Activated CD4-positive, alpha-beta memory T cell treated with anti-CD3 and anti-CD28 coated beads for 36 hours (primary cell): Measurements from ENCODE around the gene ZNF726. TPM values are rescaled to one million over a fixed set of nuclear protein-coding genes. Genes with fewer than 3 reads are reported as not detected.
"Not testable (repeated sequence)": the region's sequence is repeated elsewhere in the genome, so short reads cannot be mapped to it uniquely, and the experiment has no call there.

ENCODE experiments used
- CTCF ChIA-PET: fragments of 350-600 bp; sonication (Branson Sonifier 250); formaldehyde crosslinking; loops from one replicate; lab custom pipeline; 2021; ENCODE audit warnings: antibody characterized with exemption, inconsistent platforms; lab: Charles Lee
- POLR2A ChIA-PET: fragments of 350-600 bp; sonication (Branson Sonifier 250); formaldehyde crosslinking; loops from one replicate; lab custom pipeline; 2021; ENCODE audit warnings: antibody characterized with exemption; lab: Charles Lee
- DNase-seq: peaks from one replicate; pipeline ENCODE4 v3.0.0-alpha.2; 2020
- H3K27ac Mint-ChIP-seq: one replicate; pipeline ENCODE4 v1.8.0; 2021; ENCODE audit warnings: mixed read lengths
- H3K27me3 Mint-ChIP-seq: one replicate; pipeline ENCODE4 v1.8.0; 2021; ENCODE audit warnings: mixed read lengths
- H3K36me3 Mint-ChIP-seq: one replicate; pipeline ENCODE4 v1.8.0; 2021; ENCODE audit warnings: mixed read lengths
- H3K4me1 Mint-ChIP-seq: one replicate; pipeline ENCODE4 v1.8.0; 2021; ENCODE audit warnings: low read depth, mixed read lengths
- H3K4me3 Mint-ChIP-seq: one replicate; pipeline ENCODE4 v1.8.0; 2021; ENCODE audit warnings: mild to moderate bottlenecking, mixed read lengths
- H3K9me3 Mint-ChIP-seq: one replicate; pipeline ENCODE4 v1.8.0; 2021; ENCODE audit warnings: mixed read lengths
- intact Hi-C: fragments of 100-400 bp; cut with micrococcal nuclease; formaldehyde crosslinking; loops from one replicate; pipeline ENCODE4 v1.15.1; 2023
- total RNA-seq, 2 experiments: library from RNA; stranded (reverse); gene quantifications; one replicate each; pipeline ENCODE4 v1.2.3, GENCODE V29; 2021

ZNF726 gene
- total RNA-seq, 2 experiments from 2014 or later: 15.9 to 17.3 TPM

- Mint-ChIP-seq H3K36me3 (peaks cover 7% of the 10 kb centered on the region), H3K27ac (no peak overlapping the region), H3K4me1 (no peaks in the 10 kb centered on the region), H3K27me3 (no peaks in the 10 kb centered on the region), H3K4me3 (no peak overlapping the region), H3K9me3 (peaks cover 31% of the 10 kb centered on the region)
- DNase-seq: no peak
- POLR2A ChIA-PET: no interaction called here
- CTCF ChIA-PET: no interaction called here
- intact Hi-C loops: no loop called here
Measured at GRCh38 chr19:23904406-23904805, 10.3 kb upstream of the ZNF726 start.

- intact Hi-C loops: no loop called here
- Mint-ChIP-seq H3K36me3 (peaks cover 7% of the 10 kb centered on the region), H3K9me3 (peaks cover 31% of the 10 kb centered on the region), H3K4me1 (no peaks in the 10 kb centered on the region), H3K4me3 (no peak overlapping the region), H3K27ac (no peak overlapping the region), H3K27me3 (no peaks in the 10 kb centered on the region)
- DNase-seq: no peak
- ChIA-PET CTCF (no interaction called here), POLR2A (no interaction called here)
Measured at GRCh38 chr19:23905771-23906170, 8.9 kb upstream of the ZNF726 start.

GRCh38 chr19:23906835-23907234 lies 7.9 kb upstream of the ZNF726 start:
- H3K36me3 Mint-ChIP-seq: peaks cover 7% of the 10 kb centered on the region
- POLR2A ChIA-PET: no interaction called here
- CTCF ChIA-PET: no interaction called here
- no peak overlapping the region for H3K27ac Mint-ChIP-seq
- no peak overlapping the region for H3K4me3 Mint-ChIP-seq
- no peaks in the 10 kb centered on the region for H3K27me3 Mint-ChIP-seq
- H3K9me3 Mint-ChIP-seq: peaks cover 31% of the 10 kb centered on the region
- intact Hi-C loops: no loop called here
- H3K4me1 Mint-ChIP-seq: no peaks in the 10 kb centered on the region
- no peak for DNase-seq

- ChIA-PET POLR2A (no interaction called here), CTCF (no interaction called here)
- Mint-ChIP-seq H3K9me3 (peaks cover 31% of the 10 kb centered on the region), H3K27ac (no peak overlapping the region), H3K4me3 (no peak overlapping the region), H3K4me1 (no peaks in the 10 kb centered on the region), H3K36me3 (peaks cover 7% of the 10 kb centered on the region), H3K27me3 (no peaks in the 10 kb centered on the region)
- intact Hi-C loops: no loop called here
- DNase-seq: no peak
Measured at GRCh38 chr19:23908165-23908564, 6.5 kb upstream of the ZNF726 start.

- ChIA-PET CTCF (no interaction called here), POLR2A (no interaction called here)
- H3K27ac Mint-ChIP-seq: no peak overlapping the region
- H3K27me3 Mint-ChIP-seq: no peaks in the 10 kb centered on the region
- H3K9me3 Mint-ChIP-seq: peaks cover 23% of the 10 kb centered on the region
- no peak overlapping the region for H3K4me3 Mint-ChIP-seq
- DNase-seq: no peak
- intact Hi-C loops: no loop called here
- H3K4me1 Mint-ChIP-seq: peaks cover 3% of the 10 kb centered on the region
- H3K36me3 Mint-ChIP-seq: peaks cover 9% of the 10 kb centered on the region
Measured at GRCh38 chr19:23909222-23909621, 5.5 kb upstream of the ZNF726 start.

- no peaks in the 10 kb centered on the region for H3K9me3 Mint-ChIP-seq
- H3K4me3 Mint-ChIP-seq: peak overlapping the region; percentile 95
- H3K27me3 Mint-ChIP-seq: no peaks in the 10 kb centered on the region
- DNase-seq: no peak
- ChIA-PET CTCF (no interaction called here), POLR2A (interaction anchor here (1.1 to 2.7 kb wide), 4 partner anchors 120 to 519 kb away, joined by 6 to 19 read pairs (median 7); partner anchors contain the start of genes ZNF675, ZNF681 and ZNF91)
- peaks cover 15% of the 10 kb centered on the region for H3K36me3 Mint-ChIP-seq
- H3K27ac Mint-ChIP-seq: no peak overlapping the region
- intact Hi-C loops: loop anchor here (1.0 to 10.0 kb wide), 6 partner anchors 119 to 642 kb away; partner anchors contain the start of genes ZNF254, ZNF675, ZNF681 and ZNF91
- H3K4me1 Mint-ChIP-seq: peaks cover 18% of the 10 kb centered on the region
Measured at GRCh38 chr19:23913931-23914330, 755 bp upstream of the ZNF726 start.

DNA sequence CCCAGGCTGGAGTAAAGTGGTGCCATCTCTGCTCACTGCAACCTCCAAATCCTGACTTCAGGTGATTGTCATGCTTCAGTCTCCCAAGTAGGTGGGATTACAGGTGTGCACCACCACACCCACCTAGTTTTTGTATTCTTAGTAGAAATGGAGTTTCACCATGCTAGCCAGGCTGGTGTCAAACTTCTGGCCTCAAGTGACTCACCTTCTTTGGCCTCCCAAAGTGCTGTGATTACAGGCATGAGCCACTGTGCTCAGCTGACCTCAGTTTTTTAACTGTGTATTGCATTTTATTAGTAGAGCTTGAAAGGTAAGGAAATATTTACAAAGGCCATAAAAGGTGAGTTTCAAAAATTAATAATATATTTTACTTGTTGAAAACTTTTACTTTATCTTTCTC lies 2.3 kb downstream of the ZNF726 start:
- no peak for DNase-seq
- Mint-ChIP-seq H3K36me3 (peaks cover 35% of the 10 kb centered on the region), H3K4me3 (no peak overlapping the region), H3K27me3 (no peaks in the 10 kb centered on the region), H3K27ac (no peak overlapping the region), H3K9me3 (no peaks in the 10 kb centered on the region), H3K4me1 (peaks cover 18% of the 10 kb centered on the region)
- POLR2A ChIA-PET: no interaction called here
- CTCF ChIA-PET: no interaction called here
- intact Hi-C loops: loop anchor here (5.0 to 10.0 kb wide), 2 partner anchors 522 to 1865 kb away; partner anchors contain the start of genes ZNF257 and ZNF91

- Mint-ChIP-seq H3K9me3 (no peaks in the 10 kb centered on the region), H3K36me3 (peaks cover 42% of the 10 kb centered on the region), H3K4me3 (no peak overlapping the region), H3K27ac (no peak overlapping the region), H3K4me1 (peaks cover 18% of the 10 kb centered on the region), H3K27me3 (no peaks in the 10 kb centered on the region)
- ChIA-PET CTCF (interaction anchor here (1.2 kb wide), 1 partner anchor 116 kb away, joined by 3 read pairs; no protein-coding TSS in a partner anchor), POLR2A (no interaction called here)
- DNase-seq: no peak
- intact Hi-C loops: loop anchor here (5.0 to 10.0 kb wide), 2 partner anchors 523 to 1866 kb away; partner anchors contain the start of genes ZNF257 and ZNF91
Measured at GRCh38 chr19:23917856-23918255, 3.2 kb downstream of the ZNF726 start.

DNA sequence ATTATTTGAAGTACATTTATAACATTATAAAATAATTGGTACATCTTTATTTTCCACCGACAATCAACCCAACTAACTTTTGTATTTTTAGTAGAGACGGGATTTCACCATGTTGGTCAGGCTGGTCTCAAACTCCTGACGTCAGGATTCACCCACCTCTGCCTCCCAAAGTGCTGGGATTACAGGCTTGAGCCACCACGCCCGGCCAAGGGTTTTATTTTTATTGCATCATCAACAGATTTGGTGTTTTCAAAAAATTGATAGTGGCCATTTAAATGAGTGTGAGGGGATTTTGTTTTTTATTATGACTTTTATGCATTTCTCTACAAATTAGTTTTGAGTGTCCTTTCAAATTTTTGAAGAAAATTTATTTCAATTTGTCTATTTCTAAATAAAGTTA lies 10.6 kb downstream of the ZNF726 start:
- peaks cover 56% of the 10 kb centered on the region for H3K36me3 Mint-ChIP-seq
- CTCF ChIA-PET: no interaction called here
- DNase-seq: no peak

DNA sequence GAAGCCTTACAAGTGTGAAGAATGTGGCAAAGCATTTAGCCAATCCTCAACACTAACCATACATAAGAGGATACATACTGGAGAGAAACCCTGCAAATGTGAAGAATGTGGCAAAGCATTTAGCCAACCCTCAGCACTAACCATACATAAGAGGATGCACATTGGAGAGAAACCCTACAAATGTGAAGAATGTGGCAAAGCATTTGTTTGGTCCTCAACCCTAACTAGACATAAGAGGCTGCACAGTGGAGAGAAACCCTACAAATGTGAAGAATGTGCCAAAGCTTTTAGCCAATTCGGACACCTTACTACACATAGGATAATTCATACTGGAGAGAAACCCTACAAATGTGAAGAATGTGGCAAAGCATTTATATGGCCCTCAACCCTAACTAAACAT lies 18.2 kb downstream of the ZNF726 start:
- intact Hi-C loops: no loop called here
- no peak overlapping the region for H3K4me3 Mint-ChIP-seq
- H3K36me3 Mint-ChIP-seq: peaks cover 50% of the 10 kb centered on the region
- ChIA-PET CTCF (interaction anchor here (0.7 kb wide), 1 partner anchor 75 kb away, joined by 3 read pairs; no protein-coding TSS in a partner anchor), POLR2A (no interaction called here)
- no peaks in the 10 kb centered on the region for H3K27me3 Mint-ChIP-seq
- H3K27ac Mint-ChIP-seq: no peak overlapping the region
- no peaks in the 10 kb centered on the region for H3K4me1 Mint-ChIP-seq
- no peak for DNase-seq
- H3K9me3 Mint-ChIP-seq: peaks cover 58% of the 10 kb centered on the region

More for the DNA sequence above, 10.6 kb downstream of the ZNF726 start:
- peaks cover 15% of the 10 kb centered on the region for H3K9me3 Mint-ChIP-seq
- no peaks in the 10 kb centered on the region for H3K27me3 Mint-ChIP-seq
- POLR2A ChIA-PET: no interaction called here
- H3K4me3 Mint-ChIP-seq: no peak overlapping the region
- H3K4me1 Mint-ChIP-seq: no peaks in the 10 kb centered on the region
- intact Hi-C loops: no loop called here
- no peak overlapping the region for H3K27ac Mint-ChIP-seq

DNA sequence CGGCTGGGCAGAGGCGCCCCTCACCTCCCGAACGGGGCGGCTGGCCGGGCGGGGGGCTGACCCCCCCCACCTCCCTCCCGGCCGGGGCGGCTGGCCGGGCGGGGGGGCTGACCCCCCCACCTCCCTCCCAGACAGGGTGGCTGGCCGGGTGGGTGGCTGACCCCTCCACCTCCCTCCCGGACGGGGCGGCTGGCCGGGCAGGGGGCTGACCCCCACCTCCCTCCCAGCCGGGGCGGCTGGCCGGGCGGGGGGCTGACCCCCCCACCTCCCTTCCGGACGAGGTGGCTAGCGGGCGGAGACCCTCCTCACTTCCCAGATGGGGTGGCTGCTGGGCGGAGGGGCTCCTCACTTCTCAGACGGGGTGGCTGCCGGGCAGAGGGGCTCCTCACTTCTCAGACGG lies 22.3 kb downstream of the ZNF726 start:
- peaks cover 48% of the 10 kb centered on the region for H3K36me3 Mint-ChIP-seq

DNA sequence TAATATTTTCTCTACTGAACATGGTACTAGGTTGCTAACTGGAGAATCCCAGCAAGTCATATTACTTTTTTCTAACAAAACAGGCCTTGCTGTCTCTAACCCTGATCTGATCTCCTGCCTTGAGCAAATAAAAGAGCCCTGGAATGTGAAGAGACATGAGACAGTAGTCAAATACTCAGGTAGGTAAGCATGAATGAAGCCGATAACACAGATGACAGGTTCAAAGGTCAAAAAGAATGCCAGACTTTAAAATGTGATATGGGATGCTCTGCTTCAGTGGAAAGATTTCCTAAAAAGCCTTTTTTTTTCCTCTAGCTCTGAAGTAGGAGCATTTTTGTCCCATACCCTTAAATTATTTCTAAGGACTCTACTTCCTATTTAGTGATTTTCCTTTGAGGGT lies 28.7 kb downstream of the ZNF726 start:
- Mint-ChIP-seq H3K27me3 (no peaks in the 10 kb centered on the region), H3K36me3 (peaks cover 56% of the 10 kb centered on the region), H3K4me1 (peaks cover 9% of the 10 kb centered on the region), H3K27ac (no peak overlapping the region), H3K4me3 (no peak overlapping the region), H3K9me3 (peaks cover 58% of the 10 kb centered on the region)
- DNase-seq: no peak
- POLR2A ChIA-PET: no interaction called here
- CTCF ChIA-PET: no interaction called here
- intact Hi-C loops: no loop called here

More for the DNA sequence above, 22.3 kb downstream of the ZNF726 start:
- H3K27me3 Mint-ChIP-seq, H3K4me1 Mint-ChIP-seq, POLR2A ChIA-PET, H3K27ac Mint-ChIP-seq, intact Hi-C loops, CTCF ChIA-PET, DNase-seq, H3K4me3 Mint-ChIP-seq: not testable (repeated sequence)
- peaks cover 68% of the 10 kb centered on the region for H3K9me3 Mint-ChIP-seq

- Mint-ChIP-seq H3K4me1 (peaks cover 9% of the 10 kb centered on the region), H3K9me3 (peaks cover 37% of the 10 kb centered on the region), H3K27ac (no peak overlapping the region), H3K36me3 (peaks cover 48% of the 10 kb centered on the region), H3K4me3 (no peak overlapping the region), H3K27me3 (no peaks in the 10 kb centered on the region)
- intact Hi-C loops: no loop called here
- no peak for DNase-seq
- ChIA-PET CTCF (no interaction called here), POLR2A (no interaction called here)
Measured at GRCh38 chr19:23946569-23946968, 31.9 kb downstream of the ZNF726 start.
